Heart right ventricle (tissue), 16 donors: ENCODE results near the gene CPA4. TPM values are rescaled to one million over a fixed set of nuclear protein-coding genes. Genes with fewer than 3 reads are reported as not detected.

ENCODE experiments used
- ATAC-seq, 8 donors: fragments of 200-7000 bp; cut with Tn5 transposase; one replicate each; pipeline ENCODE4 v1.9.1; 2020; ENCODE audit warnings: mild to moderate bottlenecking in 8 of 8, moderate library complexity in 8 of 8, moderate number of reproducible peaks in 1 of 8
- DNase-seq, 2 donors: peaks; one replicate each; pipeline ENCODE4 v3.0.0-alpha.2; 2020
- H3K27ac ChIP-seq, 10 donors: fragments of 200-600 bp; sonication (generic) in 2 of 10; one replicate each; pipeline versions ENCODE4 v1.5.0 to v1.8.0; 2020 to 2022; ENCODE audit warnings: mild to moderate bottlenecking in 3 of 10
- H3K27me3 ChIP-seq, 7 donors: fragments of 200-600 bp; one replicate each; pipeline ENCODE4 v1.8.0; 2021 to 2022; ENCODE audit warnings: mild to moderate bottlenecking in 2 of 7
- H3K36me3 ChIP-seq, 9 donors: fragments of 200-600 bp; sonication (generic) in 1 of 9; one replicate each; pipeline versions ENCODE4 v1.5.0 to v1.8.0; 2020 to 2022; ENCODE audit warnings: mild to moderate bottlenecking in 2 of 9
- H3K4me1 ChIP-seq, 9 donors: fragments of 200-600 bp; sonication (generic) in 1 of 9; one replicate each; pipeline versions ENCODE4 v1.5.0 to v1.8.0; 2020 to 2022; ENCODE audit warnings: mild to moderate bottlenecking in 4 of 9
- H3K4me3 ChIP-seq, 10 donors: fragments of 200-600 bp; sonication (generic) in 2 of 10; one replicate each; pipeline versions ENCODE4 v1.5.0 to v1.8.0; 2020 to 2022; ENCODE audit warnings: mild to moderate bottlenecking in 7 of 10, moderate library complexity in 2 of 10
- H3K9me3 ChIP-seq, 11 donors: fragments of 200-600 bp in 10 of 11; sonication (generic) in 2 of 11; one replicate each; pipeline versions ENCODE4 v1.5.0 to v1.8.0; 2013 to 2022; ENCODE audit warnings: mild to moderate bottlenecking in 2 of 11, control low read depth in 1 of 11, moderate library complexity in 1 of 11
- WGBS, 2 donors: extraction: QIAGEN DNeasy Blood & Tissue Kit; methylation state at CpG; one replicate each; pipeline ENCODE4 v1.1.7; 2013; ENCODE audit warnings: inconsistent platforms in 1 of 2; 5-methylcytosine and 5-hydroxymethylcytosine counted together
- intact Hi-C, 10 donors: fragments of 100-400 bp; cut with DNase I; formaldehyde crosslinking; loops; one replicate each; pipeline versions ENCODE4 v1.11.1 to v1.14.2; 2022
- polyA plus RNA-seq, 2 donors: library from polyadenylated mRNA; stranded (reverse); fragments of 200-250 nt; gene quantifications; one replicate each; pipeline ENCODE4 v1.2.3, GENCODE V29; 2013
- total RNA-seq, 10 donors: library from RNA; stranded (reverse); fragmentation: NEBNext Ultra II Directional in 3 of 10; extraction: Animal tissue kit (Norgen Biotek cat#: 25700) in 3 of 10; gene quantifications; one replicate each; pipeline versions ENCODE4 v1.2.1 to v1.2.4, GENCODE V29; 2021 to 2023
- TF ChIP-seq, protein P1 (sequence below), 9 donors: fragments of 200-600 bp; sonication (generic) in 2 of 9; IDR thresholded peaks; one replicate each; pipeline versions ENCODE4 v1.5.0 to v1.8.0; 2021 to 2022; ENCODE audit warnings: antibody characterized with exemption in 9 of 9, mild to moderate bottlenecking in 5 of 9, moderate library complexity in 1 of 9
- donor health status: Arrhythmogenic right ventricular cardiomyopathy.
- donor health status: ischemic (EF 13 %, LVEDD 7.1; RV severe dilation, severe dysfunction).
- donor health status: healthy with polysubstance abuse.
- donor health status: DM: no; HTN: yes; CAD: no.
- donor health status: DM: no; HTN: no; CAD: no.
- donor health status: ischemic (EF 25% LVEDD 6.9; RV normal size, moderate dysfunction).
- donor health status: ischemic (EF 25% LVEDD 5.7; RV mildly dilated, moderate dysfunction).
- donor health status: healthy.
- donor health status: DM: yes; HTN: yes; CAD: no.
- donor health status: Ischemic cardiomyopathy.
- donor health status: ischemic (EF 35%, LVEDD 5.7; RV mildly dilated, moderate dysfunction).
- donor health status: nonischemic (EF 11% LVEDD 7.7; RV severe dilation, severe dysfunction).
- donor health status: DM: yes; HTN: yes; CAD: no.
- donor health status: PGD.
- donor health status: ischemic (EF 29% LVEDD 5.4; RV normal size, mild dysfunction).
- donor health status: nonischemic (EF 23%, LVEDD 6.1; RV moderate dilation, normal function).

CPA4 gene
- total and polyA plus RNA-seq, 12 donors = 0.04 to 2.7 (median 0.46) TPM; not detected in 7

DNA sequence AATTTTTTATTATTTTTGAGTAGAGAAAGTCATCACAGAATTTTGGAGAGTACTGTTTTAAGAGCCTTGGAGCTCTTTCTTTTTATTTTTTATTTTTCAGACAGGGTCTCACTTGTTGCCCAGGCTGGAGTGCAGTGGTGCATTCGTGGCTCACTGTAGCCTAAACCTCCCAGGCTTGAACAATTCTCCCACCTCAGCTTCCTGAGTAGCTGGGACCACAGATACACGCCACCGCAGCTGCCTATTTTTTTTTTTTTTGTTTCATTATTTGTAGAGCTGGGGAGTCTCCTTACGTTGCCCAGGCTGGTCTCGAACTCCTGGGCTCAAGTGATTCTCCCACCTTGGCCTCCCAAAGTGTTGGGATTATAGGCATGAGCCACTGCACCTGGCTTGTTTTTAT, 10.6 kb downstream of the CPA4 start:
- Histone ChIP-seq H3K9me3 (no peaks in the 10 kb centered on the region), H3K4me1 (no peaks in the 10 kb centered on the region), H3K27ac (no peak overlapping the region), H3K36me3 (no peaks in the 10 kb centered on the region), H3K27me3 (peaks cover 0 to 5% (median 0%) of the 10 kb centered on the region in 7 donors), H3K4me3 (no peak overlapping the region)
- TF ChIP-seq, protein P1, sequence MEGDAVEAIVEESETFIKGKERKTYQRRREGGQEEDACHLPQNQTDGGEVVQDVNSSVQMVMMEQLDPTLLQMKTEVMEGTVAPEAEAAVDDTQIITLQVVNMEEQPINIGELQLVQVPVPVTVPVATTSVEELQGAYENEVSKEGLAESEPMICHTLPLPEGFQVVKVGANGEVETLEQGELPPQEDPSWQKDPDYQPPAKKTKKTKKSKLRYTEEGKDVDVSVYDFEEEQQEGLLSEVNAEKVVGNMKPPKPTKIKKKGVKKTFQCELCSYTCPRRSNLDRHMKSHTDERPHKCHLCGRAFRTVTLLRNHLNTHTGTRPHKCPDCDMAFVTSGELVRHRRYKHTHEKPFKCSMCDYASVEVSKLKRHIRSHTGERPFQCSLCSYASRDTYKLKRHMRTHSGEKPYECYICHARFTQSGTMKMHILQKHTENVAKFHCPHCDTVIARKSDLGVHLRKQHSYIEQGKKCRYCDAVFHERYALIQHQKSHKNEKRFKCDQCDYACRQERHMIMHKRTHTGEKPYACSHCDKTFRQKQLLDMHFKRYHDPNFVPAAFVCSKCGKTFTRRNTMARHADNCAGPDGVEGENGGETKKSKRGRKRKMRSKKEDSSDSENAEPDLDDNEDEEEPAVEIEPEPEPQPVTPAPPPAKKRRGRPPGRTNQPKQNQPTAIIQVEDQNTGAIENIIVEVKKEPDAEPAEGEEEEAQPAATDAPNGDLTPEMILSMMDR (IDR thresholded peaks at IDR 0.05) = no peak
- whole genome bisulfite sequencing, 2 donors = 71 to 79% methylated on average over 5 of the region's 5 CpGs
- no peak for ATAC-seq
- intact Hi-C loops = no loop called here
- DNase-seq = no peak

DNA sequence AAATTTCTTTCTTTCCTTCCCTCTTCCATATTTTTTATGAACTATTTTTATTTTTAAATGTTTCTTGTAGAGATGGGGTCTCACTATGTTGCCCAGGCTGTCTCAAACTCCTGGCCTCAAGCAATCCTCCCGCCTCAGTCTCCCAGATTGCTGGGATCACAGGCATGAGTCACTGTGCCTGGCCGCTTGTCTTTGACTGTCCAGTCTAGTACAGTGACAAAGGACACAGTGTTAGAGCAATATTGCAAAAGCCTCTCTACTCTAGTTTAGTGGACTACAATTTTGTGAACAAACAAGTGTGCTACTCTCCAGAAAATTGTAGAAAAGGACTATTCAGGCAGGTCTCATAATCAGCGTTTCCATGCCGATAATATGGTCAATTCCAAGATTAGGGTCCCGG, 11.0 kb downstream of the CPA4 start:
- peaks cover 0 to 5% (median 0%) of the 10 kb centered on the region in 7 donors for H3K27me3 ChIP-seq
- H3K4me1 ChIP-seq = no peaks in the 10 kb centered on the region
- 79 to 87% methylated on average over 5 of the region's 5 CpGs for WGBS, 2 donors
- ATAC-seq (no peak), DNase-seq (no peak)
- H3K27ac ChIP-seq = no peak overlapping the region
- intact Hi-C loops = no loop called here
- TF ChIP-seq, protein P1 (IDR thresholded peaks at IDR 0.05) = no peak
- H3K36me3 ChIP-seq = no peaks in the 10 kb centered on the region
- no peaks in the 10 kb centered on the region for H3K9me3 ChIP-seq
- no peak overlapping the region for H3K4me3 ChIP-seq

DNA sequence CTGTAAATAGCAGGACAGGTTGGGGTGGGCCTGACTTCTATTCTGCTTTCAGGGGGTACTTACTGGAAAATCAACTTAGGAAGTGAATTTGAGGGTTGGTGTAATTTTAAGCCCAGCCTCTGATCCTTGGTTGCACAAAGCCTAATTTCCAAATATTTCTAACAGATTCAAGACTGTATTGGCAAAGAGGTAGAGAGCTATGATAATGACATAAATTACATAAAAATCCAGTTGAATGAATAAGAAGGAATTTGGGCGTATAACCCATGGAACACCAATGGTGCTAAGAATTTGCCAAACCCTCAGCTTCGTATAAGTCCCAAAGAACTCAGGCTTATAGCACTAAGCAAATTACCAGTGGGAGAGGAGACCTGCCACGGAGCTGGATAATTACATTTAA, 11.9 kb downstream of the CPA4 start:
- H3K4me3 ChIP-seq = no peak overlapping the region
- H3K27me3 ChIP-seq = peaks cover 0 to 5% (median 0%) of the 10 kb centered on the region in 7 donors
- H3K36me3 ChIP-seq = no peaks in the 10 kb centered on the region
- intact Hi-C loops = no loop called here
- ATAC-seq (no peak), DNase-seq (no peak)
- WGBS, 2 donors = 92 to 93% methylated on average over 3 of the region's 3 CpGs
- no peaks in the 10 kb centered on the region for H3K9me3 ChIP-seq
- H3K27ac ChIP-seq = no peak overlapping the region
- no peaks in the 10 kb centered on the region for H3K4me1 ChIP-seq
- TF ChIP-seq, protein P1 (IDR thresholded peaks at IDR 0.05) = no peak

DNA sequence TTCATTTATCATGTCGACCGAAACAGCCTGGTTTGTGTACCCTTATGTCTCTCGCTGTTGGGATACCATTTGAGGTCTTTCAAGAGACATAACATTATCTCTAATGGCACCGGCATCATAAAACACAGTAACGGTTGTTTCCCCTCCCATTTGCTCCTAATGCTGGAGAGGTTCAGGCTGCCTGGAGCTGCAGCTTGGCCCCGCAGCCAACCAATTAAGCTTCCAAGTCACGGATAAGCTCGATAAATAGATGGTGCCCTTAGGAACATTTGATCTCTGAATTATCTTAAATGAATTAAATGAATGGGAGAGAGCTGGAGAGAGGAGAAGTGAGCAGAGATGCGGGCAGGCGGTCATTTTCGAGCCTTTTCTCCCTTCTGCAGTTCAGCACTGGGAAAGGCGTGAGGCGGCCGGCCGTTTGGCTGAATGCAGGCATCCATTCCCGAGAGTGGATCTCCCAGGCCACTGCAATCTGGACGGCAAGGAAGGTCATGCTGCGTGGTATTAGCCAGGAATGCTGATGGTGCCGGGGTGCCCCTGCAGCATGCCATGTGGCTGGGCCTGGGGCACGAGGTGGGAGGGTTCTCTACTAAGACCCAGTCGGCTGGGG, 12.6 kb downstream of the CPA4 start:
- no peak overlapping the region for H3K4me3 ChIP-seq
- peaks cover 0 to 5% (median 0%) of the 10 kb centered on the region in 7 donors for H3K27me3 ChIP-seq
- no peaks in the 10 kb centered on the region for H3K36me3 ChIP-seq
- no peaks in the 10 kb centered on the region for H3K4me1 ChIP-seq
- no peak for DNase-seq
- no peak overlapping the region for H3K27ac ChIP-seq
- no peaks in the 10 kb centered on the region for H3K9me3 ChIP-seq
- WGBS, 2 donors = 86% methylated on average over 21 of the region's 21 CpGs
- ATAC-seq = no peak
- TF ChIP-seq, protein P1 (IDR thresholded peaks at IDR 0.05) = no peak
- intact Hi-C loops = no loop called here
